ENCODE measurements around the gene NAT10. TPM values are rescaled to one million over a fixed set of nuclear protein-coding genes. Genes with fewer than 3 reads are reported as not detected.

Gene NAT10
- total and polyA plus RNA-seq, 2 experiments from 2014 or later = 44.1 to 58.8 TPM

DNA sequence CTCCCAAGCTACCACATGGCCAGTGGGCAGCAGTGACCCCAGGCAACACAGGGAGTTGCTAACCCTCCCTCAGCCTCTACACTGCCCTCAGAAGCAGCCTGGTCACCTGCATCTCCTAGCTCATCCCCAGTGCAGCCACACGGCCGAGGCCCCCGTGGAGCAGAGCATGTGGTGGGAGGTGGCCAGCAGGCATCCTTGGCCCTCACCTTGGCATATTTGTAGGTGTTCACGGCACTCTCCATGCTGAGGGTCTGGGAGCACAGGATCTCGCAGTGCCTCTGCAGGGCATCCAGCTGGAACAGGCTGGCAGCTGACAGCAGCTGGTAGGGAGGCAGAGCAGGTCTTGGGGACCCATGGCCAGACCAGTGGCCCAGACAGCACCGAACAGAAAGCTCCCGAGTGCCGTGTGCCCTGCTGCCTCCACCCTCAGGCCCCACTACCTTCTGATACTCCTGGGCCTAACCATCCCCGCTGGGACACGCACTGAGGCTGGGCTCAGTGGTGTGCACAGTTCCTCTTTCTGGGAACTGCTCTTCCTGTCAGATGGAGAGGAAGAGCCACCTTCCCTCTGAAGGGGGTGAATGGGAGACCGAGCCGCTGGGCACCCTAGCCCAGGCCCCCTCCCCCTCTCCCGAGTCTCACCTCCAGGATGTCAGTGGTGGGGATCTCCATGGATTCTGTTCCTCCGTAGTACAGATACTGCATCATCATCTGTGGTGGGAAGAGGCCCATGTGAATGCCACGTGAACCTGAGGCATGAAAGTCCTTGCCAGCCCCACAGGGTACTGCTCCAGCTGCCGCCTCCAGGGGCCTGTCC lies 48.8 kb downstream of the NAT10 start (continued):
- no peak for TF ChIP-seq EZH2 (IDR thresholded peaks at IDR 0.05; ENCODE audit: low read depth, unreplicated experiment)
- TF ChIP-seq NANOG (IDR thresholded peaks at IDR 0.05; ENCODE audit: borderline replicate concordance) = no peak
- TF ChIP-seq ZNF462 (CRISPR knock-in tag; IDR thresholded peaks at IDR 0.05) = no peak

GRCh38 chr11:34155057-34155756 lies 49.8 kb downstream of the NAT10 start:
- Mint-ChIP-seq H3K4me3 (no peak overlapping the region), H3K9me3 (no peaks in the 10 kb centered on the region; the same call in 2 of the 3 replicates), H3K27me3 (ENCODE audit: insufficient read depth, low read depth, poor library complexity) (peaks cover 17% of the 10 kb centered on the region), H3K27ac (no peak overlapping the region), H3K4me1 (no peaks in the 10 kb centered on the region), H3K36me3 (ENCODE audit: low read depth) (peaks cover 18% of the 10 kb centered on the region)
- Histone ChIP-seq H3K27me3 (ENCODE audit: insufficient read depth) (no peaks in the 10 kb centered on the region), H3K4me1 (ENCODE audit: insufficient read depth) (no peaks in the 10 kb centered on the region), H3K79me2 (replicated peaks; ENCODE audit: insufficient read depth) (no peaks in the 10 kb centered on the region), H3K36me3 (ENCODE audit: insufficient read depth) (no peaks in the 10 kb centered on the region; the same call in none of the 2 replicates), H4K20me1 (replicated peaks; ENCODE audit: insufficient read depth) (no peaks in the 10 kb centered on the region; the same call in 1 of the 2 replicates), H3F3A (replicated peaks; ENCODE audit: low read depth) (no peaks in the 10 kb centered on the region), H3K27ac (ENCODE audit: low read depth) (no peak overlapping the region), H3K4me3 (no peak overlapping the region), H3K9me2 (ENCODE audit: insufficient read depth) (no peaks in the 10 kb centered on the region), H3K4me2 (no peak overlapping the region), H2AFZ (no peak overlapping the region)
- ATAC-seq (no peak), DNase-seq (ENCODE audit: low spot score) (no peak)
- TF ChIP-seq ZNF331 (CRISPR knock-in tag; IDR thresholded peaks at IDR 0.05; ENCODE audit: low read depth) = no peak
- no peak for TF ChIP-seq EZH2phosphoT487 (IDR thresholded peaks at IDR 0.05; ENCODE audit: unreplicated experiment)
- TF ChIP-seq CREB1 (CRISPR knock-in tag; IDR thresholded peaks at IDR 0.05; ENCODE audit: low read depth) = no peak
- no peak for TF ChIP-seq ZNF114 (CRISPR knock-in tag; IDR thresholded peaks at IDR 0.05)
- TF ChIP-seq STAT1 (IDR thresholded peaks at IDR 0.05; ENCODE audit: unreplicated experiment) = no peak
- TF ChIP-seq EZH2 (IDR thresholded peaks at IDR 0.05; ENCODE audit: low read depth, unreplicated experiment) = no peak
- TF ChIP-seq POLR2AphosphoS5 (IDR thresholded peaks at IDR 0.05; ENCODE audit: low read depth) = no peak
